NB4 (cell line): Measurements from ENCODE around the gene LY86.

Experiments used
- DNase-seq: peaks from one replicate; pipeline ENCODE4 v3.0.0; 2010; ENCODE audit warnings: low read depth
- H3K4me3 ChIP-seq: one replicate; pipeline ENCODE4 v1.5.1; 2011; ENCODE audit warnings: mild to moderate bottlenecking, low read depth, low read length, moderate library complexity
- MAX ChIP-seq: IDR thresholded peaks from 2 replicates; pipeline ENCODE4 v1.6.1; 2011; ENCODE audit warnings: low read depth, low read length
- MYC ChIP-seq: IDR thresholded peaks from 2 replicates; pipeline ENCODE4 v1.6.1; 2011; ENCODE audit warnings: low read depth, low read length
- POLR2A ChIP-seq: IDR thresholded peaks from 2 replicates; pipeline ENCODE4 v1.6.1; 2011; ENCODE audit warnings: mild to moderate bottlenecking; ENCODE audit not compliant: insufficient read length; ENCODE audit errors: extremely low read depth
- TF ChIP-seq, protein P1 (sequence below): IDR thresholded peaks from one replicate; pipeline ENCODE4 v1.5.1; 2012; ENCODE audit warnings: low read depth, low read length

Gene LY86

DNA sequence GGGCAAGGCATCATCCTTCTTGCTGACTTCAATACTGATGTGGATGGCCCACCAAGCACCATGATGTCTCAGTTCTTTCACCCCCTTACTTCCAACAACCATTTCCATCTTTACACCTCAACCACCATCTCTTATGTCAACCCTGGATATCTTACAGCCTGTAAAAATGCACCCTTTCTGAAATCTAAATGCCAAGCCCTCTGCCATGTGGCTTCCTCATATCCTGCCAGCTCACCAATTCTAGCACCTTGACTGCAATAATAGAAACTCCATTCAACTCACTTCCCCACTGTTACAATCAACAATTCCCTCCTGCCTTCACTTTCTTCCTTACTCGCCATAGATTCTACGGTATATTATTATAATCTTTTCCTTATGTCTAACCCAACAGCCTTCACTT lies 57.9 kb downstream of the LY86 start:
- no peak for TF ChIP-seq POLR2A
- TF ChIP-seq MAX, result no peak
- no peak for TF ChIP-seq MYC
- TF ChIP-seq, protein P1, sequence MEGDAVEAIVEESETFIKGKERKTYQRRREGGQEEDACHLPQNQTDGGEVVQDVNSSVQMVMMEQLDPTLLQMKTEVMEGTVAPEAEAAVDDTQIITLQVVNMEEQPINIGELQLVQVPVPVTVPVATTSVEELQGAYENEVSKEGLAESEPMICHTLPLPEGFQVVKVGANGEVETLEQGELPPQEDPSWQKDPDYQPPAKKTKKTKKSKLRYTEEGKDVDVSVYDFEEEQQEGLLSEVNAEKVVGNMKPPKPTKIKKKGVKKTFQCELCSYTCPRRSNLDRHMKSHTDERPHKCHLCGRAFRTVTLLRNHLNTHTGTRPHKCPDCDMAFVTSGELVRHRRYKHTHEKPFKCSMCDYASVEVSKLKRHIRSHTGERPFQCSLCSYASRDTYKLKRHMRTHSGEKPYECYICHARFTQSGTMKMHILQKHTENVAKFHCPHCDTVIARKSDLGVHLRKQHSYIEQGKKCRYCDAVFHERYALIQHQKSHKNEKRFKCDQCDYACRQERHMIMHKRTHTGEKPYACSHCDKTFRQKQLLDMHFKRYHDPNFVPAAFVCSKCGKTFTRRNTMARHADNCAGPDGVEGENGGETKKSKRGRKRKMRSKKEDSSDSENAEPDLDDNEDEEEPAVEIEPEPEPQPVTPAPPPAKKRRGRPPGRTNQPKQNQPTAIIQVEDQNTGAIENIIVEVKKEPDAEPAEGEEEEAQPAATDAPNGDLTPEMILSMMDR, result no peak
- DNase-seq, result no peak
- H3K4me3 ChIP-seq, result no peak overlapping the region

DNA sequence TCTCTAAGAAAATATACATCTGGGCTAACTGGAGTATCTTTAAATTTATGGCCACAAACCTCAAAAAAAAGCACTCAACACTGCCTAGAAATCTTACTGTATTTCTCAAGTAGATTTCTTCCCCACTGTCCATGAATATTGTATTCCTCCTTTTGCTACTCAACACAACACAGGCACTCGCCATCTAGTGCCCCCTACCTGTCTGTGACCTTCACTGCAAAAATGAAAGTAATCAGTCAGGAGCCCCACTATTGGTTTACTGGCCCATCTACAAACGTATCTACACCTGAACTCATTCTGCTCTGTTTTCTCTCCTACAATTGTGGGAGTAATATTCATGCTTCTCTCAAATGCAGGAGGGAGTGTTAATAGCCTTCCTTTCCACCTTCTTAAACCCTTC lies 58.3 kb downstream of the LY86 start:
- TF ChIP-seq, protein P1, result peak; percentile 46
- TF ChIP-seq POLR2A (no peak), MYC (no peak)
- H3K4me3 ChIP-seq, result no peak overlapping the region

GRCh38 chr6:6648692-6649343 lies 60.3 kb downstream of the LY86 start:
- DNase-seq, result no peak
- TF ChIP-seq MAX (no peak), POLR2A (no peak), MYC (no peak)
- TF ChIP-seq, protein P1, result no peak

More for the DNA sequence above, 58.3 kb downstream of the LY86 start:
- DNase-seq, result peak; percentile 39

DNA sequence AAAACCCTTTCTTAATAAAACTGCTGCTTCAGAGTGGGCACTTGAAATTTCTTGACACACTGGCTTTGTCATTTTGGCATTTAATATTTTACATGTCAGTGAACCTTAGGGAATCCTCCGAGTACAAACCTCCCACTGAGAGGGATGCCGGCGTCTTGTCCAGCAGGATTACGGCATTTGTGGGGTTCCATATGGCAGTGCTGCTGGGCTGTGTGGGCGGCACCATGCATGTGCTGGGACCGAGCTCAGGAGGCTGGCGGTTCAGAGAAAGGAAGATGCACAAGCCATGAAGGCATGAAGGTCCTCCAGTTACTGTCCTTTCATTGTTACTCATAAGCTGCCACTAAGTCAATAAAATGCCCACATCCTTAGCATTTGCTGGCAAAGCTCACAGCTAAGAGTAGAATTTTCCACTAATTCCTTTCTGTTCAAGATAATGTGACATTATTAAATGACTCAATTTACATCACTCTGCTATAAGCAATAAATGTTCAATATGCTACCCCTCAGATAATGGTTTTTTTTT lies 61.4 kb downstream of the LY86 start:
- DNase-seq, result no peak
- TF ChIP-seq MAX, result no peak
- TF ChIP-seq, protein P1, result no peak
- no peak for TF ChIP-seq MYC
- TF ChIP-seq POLR2A, result no peak

More at GRCh38 chr6:6648692-6649343, 60.3 kb downstream of the LY86 start:
- H3K4me3 ChIP-seq, result no peak overlapping the region

GRCh38 chr6:6650839-6651238 lies 62.3 kb downstream of the LY86 start:
- H3K4me3 ChIP-seq, result no peak overlapping the region
- TF ChIP-seq MAX (no peak), MYC (no peak), POLR2A (no peak)
- TF ChIP-seq, protein P1, result no peak
- no peak for DNase-seq

More for the DNA sequence above, 61.4 kb downstream of the LY86 start:
- no peak overlapping the region for H3K4me3 ChIP-seq

DNA sequence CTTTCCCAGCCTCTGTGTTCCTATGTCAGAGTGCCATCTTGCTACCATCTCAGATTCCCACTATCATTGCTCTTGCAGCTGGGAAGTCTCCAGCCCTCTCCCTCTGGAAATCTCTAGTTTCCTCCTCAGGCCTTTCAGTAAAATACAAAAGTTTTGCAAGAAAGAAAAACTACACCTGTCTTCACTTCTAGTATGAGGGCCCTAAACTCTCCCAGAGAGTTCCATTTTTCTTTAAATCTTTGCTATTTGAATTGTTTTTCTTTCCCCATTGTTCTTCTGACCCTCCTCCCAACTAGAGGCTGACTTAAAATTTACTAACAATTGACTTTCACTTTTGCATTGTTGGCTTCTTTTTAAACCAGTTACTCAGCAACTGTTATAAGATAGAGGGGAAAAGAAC lies 62.8 kb downstream of the LY86 start:
- H3K4me3 ChIP-seq, result no peak overlapping the region
- TF ChIP-seq MYC (no peak), POLR2A (no peak), MAX (no peak)
- TF ChIP-seq, protein P1, result no peak

More for the DNA sequence above, 62.8 kb downstream of the LY86 start:
- DNase-seq, result no peak
